GM19035 (cell line): ENCODE measurements around the gene TTC6.
"Not testable (repeated sequence)": the region's sequence is repeated elsewhere in the genome, so short reads cannot be mapped to it uniquely, and the experiment has no call there.

ENCODE experiments used
- ATAC-seq: cut with Tn5 transposase; IDR thresholded peaks from one replicate; pipeline ENCODE4 v1.9.1; 2021; ENCODE audit not compliant: unreplicated experiment

TTC6 gene, protein sequence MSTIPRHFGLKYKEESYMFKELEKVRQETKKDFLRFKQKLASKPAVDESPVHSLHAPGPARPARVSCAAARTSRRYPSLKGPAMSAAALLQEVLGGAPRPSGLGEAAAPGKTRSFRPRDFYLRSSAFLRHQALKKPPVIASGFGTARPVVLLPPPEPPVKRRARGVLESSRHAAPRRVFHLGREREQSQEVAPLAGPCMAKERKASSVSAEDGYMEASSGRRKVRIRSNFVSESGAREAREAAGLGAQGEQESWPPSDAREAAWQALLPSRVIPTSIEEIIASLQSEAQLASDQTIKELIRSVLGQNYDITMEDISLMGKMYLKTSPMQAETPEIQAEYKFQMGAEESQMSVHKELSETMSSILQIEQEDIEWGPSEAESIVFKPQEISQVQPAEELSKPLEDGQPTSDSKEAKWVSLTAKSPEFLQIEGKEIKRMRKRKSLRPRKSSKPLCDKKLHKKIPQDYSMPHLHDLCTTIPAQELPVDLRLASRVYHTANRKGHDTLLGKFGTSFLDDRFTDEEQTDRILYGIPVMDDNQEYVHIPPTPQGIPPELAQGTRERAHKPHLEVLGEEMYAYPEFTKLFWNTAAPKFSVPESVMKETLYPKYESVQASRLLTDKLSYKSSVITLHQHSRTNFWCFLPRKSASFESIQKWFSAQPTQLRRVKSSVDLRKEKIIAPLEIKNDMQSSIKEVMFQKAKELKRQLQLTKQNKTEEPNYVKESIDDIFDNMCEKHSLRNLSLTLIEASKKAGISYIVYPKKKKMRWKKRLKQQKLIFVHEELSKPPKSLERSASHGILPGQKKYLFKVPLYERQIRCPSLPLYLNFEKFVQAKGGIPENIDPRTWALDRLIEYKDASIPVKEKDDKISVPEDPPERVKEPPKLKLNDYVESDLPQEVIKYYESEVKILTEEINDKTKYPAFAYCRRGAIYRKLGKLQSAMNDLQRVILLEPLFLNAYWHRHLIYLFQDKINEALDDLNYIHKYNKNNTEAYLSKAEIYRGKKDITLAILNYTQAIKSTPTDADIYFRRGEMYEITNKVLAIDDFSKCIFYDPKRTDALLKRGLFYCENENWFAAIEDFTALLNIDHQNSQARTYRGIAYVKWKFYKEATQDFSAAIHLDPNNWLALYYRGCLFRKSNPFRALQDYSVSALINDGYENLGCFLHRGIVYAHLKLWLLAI (N-terminal part only)

DNA sequence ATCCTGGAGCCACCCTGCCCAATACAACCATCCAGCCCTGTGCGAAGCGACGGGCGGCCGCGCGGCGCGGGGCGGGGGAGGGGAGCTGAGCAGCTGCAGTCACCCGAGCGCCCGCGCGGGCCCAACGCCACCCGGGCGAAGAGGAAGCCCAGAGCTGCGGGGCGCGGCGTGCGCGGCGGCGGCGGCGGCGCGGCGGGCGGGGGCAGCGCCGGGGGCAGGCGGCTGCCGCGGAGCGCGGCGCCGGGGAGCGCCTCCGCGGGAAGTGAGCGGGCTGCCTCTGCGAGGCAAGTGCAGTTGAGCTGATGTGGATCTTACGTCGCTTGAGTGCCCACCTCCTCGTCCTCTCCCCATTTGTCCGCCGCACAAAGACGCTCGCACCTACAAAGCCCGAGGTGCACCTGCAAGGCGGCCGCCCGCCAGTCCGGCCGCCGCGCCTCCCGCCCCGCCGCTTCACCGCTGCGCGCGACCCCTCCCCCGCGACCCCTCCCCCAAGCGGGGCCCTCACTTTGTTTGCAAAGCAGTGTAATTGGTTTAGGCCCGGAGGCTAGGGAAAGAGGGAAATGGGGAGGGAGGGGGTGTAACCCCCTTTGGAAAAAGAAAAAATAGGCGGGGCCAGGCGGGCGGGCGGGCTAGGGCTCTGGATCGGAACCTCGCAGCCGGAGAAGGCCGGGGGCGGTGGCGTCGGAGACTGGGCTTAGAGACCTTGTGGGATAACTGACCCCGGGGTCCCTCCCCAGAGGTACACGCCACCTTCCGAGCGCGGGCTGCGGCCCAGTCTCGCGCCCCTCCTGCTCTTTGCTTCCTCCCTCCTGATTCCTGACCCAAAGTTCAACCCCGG is at the start of gene TTC6, which contains the start of gene FOXA1:
Gene TTC6, plus strand, starts transcription at position 659 of the 838 bp plus-strand sequence. CDS start 26,436 bp downstream, outside the sequence.
Gene FOXA1, minus strand, starts transcription at position 279 of the 838 bp plus-strand sequence. Its CDS starts 277 bp downstream, at position 2.
- ATAC-seq = no peak

DNA sequence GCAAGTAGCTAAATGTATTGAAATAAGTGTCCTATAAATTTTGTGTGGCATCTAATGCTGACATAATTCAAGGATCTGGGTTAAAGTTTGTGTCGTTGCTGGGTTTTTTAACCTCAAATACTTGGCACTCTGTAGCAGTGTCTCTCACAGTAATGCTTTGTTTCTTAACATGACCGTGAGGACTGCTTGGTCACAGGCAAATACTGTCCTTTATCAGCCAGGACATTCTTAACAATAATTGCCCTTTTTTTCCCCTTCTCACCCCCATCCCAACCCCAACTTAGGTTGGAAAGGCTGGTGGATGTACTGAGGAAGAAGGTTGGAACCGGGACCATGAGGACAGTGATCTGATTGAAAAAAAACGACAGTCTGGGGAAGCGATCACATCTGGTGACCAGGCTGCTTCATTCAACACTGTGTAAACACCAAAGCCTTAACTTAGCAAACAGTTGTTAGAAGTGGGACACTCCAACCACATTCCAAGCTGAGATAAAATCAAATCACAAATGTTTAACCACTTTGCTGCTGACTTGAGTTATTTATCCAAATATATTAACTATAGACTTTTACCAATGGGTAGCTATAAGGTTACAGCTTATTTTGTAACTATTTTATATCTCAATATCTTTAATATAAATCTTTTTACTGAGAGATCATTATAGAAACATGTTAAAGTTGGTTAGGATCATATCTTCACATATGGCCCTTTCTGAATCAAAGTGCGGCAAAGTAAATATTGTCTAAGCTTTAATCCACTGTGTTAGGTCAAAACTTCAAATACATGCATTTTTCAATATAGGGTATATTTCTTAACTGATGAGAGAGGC is 48.6 kb upstream of the TTC6 start:
- no peak for ATAC-seq

DNA sequence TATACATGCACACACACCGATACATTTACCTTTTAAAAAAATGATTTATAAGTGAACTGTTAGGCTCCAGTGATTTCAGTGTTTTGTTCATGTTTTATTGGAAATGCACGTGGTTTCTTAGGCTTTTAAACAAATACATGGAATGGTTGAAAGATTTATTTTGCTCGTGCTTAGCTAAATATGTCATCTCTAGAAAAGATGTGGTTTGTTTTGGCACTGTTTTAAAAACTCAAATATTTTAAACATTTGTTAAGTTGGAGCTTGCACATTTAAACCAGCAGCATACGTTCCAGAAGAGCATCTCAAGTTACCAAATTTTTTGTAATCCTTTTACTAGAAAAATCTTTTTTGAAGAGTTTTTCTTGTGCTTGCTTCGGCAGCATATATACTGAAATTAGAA is 44.9 kb upstream of the TTC6 start:
- no peak for ATAC-seq

DNA sequence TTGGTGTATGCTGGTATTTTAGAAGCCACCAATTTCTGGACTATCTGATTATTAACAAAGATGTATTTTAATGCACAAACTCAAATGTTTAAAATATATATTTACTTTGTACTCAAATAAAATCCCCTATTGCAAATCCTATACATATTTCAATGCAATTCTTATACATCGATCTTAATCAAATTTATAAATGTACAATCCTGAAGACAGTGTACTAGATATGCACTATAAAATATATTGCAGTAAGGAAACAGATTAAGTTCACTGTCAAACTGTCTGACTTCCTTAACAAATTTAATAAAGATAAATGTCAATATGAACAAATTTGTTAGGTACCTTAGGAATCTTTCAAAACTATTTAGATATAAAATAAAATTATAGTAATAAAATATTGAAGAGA is 44.3 kb upstream of the TTC6 start:
- ATAC-seq = no peak

DNA sequence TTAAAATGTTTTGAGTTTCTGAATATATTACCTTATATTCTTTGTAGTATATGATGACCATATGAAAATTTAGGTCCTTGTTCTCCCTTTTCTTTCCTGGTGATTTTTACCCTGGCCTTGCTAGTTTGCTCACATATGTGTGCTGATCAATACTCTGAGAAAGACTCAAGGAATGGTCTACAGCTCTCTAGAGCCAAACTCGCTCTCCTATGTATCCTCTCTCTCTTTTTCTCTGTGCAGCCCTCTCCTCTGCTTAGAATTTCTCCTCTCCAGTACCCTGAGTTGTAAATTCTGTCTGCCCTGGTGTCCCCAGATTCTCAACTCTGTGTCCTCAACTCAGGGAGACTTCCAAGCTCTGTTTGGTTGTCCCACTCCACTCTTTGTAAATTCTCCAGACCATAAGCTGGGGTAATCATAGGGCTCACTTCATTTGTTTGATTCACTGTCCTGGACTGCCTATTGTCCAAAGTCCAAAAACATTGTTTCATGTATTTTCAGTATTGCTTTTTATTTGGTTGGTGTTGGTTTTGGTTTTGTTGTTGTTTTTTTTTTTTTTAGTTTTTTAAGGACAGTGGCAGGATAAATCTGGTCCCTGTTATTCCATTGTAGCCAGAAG is 41.4 kb upstream of the TTC6 start:
- ATAC-seq = no peak

DNA sequence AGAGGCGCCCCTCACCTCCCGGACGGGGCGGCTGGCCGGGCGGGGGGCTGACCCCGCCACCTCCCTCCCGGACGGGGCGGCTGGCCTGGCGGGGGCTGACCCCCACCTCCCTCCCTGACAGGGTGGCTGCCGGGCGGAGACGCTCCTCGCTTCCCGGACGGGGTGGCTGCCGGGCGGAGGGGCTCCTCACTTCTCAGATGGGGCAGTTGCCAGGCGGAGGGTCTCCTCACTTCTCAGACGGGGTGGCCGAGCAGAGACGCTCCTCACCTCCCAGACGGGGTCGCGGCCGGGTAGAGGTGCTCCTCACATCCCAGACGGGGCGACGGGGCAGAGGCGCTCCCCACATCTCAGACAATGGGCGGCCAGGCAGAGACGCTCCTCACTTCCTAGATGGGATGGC is 39.8 kb upstream of the TTC6 start:
- ATAC-seq = not testable (repeated sequence)

DNA sequence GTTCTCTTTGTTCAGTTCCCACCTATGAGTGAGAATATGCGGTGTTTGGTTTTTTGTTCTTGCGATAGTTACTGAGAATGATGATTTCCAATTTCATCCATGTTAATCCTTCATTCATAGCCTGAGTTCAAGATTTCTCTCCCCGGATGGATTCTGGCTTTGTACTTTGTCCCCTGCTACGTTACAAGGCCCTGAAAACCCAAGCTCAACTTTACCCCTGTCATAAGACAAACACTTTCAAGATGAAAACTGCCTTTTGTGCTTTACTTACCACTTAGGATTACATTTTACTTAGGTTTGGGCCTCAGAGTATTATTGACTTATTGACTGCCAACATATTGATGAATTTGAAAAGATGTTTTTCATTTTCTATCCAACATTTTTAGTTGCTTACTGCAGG is 36.7 kb upstream of the TTC6 start:
- ATAC-seq = no peak

DNA sequence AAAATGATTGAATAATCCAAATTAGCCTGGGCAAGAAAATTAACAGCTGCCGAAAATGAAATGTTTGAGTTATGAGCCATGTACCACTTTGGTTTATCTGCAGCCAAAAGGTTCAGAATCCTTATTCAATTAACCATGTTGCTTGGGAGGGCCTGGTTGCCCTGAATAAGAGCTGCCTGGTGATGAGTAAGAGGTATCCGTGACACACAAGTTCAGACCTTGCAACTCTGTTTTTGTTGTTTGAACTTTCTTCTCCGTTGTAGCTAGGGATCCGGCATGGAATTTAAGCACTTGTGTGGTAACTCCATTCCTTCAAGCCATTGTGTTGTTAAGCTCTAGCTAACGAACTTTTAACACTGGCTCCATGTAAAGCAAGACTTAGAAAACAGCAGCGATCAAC is 36.0 kb upstream of the TTC6 start:
- no peak for ATAC-seq

DNA sequence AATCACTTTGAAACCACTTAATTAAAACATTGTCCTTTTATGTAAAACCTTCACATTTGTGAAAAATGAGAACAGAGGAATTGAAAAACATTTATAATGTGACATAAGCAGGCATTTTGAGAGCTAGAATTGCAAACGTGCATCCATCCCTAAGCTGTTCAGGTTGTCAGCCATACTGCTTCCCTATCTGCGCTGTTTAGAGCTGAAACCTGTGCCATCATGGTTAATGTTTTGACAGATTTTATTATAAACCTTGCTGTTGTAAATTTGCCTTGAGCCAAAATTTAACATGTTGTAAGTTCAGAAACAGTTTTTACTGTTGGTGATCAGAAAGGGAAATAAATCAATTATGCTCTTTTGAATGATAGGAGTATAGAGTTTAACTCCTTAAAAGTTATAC is 32.2 kb upstream of the TTC6 start:
- ATAC-seq = no peak

DNA sequence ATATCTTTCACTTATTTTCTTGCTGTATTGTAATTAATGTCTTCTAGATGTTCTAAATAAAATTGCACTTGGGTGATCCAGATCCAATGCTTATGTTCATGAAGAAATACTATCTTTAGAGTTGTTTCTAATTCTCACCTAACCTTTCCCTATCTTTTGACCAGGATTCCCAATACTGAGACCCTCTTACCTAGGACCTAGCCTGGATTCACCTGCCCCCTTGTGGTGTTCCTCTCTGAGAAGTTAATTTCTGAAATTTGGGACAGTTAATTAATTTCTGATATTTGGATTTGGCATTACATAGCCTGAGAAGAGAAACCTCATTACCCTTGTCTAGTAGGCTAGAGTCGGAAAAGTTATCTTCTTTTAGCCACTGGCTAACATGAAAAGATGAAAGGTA is 29.9 kb upstream of the TTC6 start:
- ATAC-seq = no peak

DNA sequence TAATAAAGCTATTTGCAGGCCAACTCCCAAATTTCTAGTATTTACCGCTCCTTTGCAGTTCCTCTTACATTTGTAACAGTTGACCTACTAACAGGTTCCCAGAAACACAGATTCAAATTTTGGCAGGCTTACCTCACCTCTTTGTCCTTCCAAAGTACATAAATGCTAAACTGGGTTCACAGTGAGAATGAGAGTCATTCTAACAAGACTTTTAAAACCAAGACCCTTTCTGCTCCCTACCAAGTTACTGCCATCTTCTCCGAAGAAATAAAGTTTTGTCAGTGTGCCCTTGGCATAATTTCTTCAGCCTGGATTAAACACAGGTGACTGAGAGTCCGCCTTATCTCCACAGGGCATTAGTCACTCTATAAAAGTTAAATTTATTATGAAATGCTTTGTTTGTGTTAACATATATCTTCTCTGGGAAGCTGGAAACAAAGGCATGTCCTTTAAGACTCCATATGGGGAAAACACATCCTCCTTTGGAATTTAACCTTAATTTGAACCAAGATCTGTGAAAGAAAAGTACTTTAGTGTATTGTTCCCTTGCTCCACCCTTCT is 28.5 kb upstream of the TTC6 start:
- ATAC-seq = no peak

DNA sequence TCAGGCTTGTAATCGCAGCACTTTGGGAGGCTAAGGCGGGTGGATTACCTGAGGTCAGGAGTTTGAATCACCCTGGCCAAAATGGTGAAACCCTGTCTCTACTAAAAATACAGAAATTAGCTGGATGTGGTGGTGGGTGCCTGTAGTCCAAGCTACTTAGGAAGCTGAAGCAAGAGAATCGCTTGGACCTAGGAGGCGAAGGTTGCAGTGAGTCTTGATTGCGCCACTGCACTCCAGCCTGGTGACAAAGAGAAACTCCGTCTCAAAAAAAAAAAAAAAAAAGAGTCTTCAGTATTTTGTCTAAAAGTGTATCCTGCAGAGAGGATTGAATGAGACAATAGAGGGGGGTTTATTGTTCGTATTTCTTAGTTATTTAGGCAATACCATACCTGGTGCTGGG is 25.7 kb upstream of the TTC6 start:
- ATAC-seq = no peak

DNA sequence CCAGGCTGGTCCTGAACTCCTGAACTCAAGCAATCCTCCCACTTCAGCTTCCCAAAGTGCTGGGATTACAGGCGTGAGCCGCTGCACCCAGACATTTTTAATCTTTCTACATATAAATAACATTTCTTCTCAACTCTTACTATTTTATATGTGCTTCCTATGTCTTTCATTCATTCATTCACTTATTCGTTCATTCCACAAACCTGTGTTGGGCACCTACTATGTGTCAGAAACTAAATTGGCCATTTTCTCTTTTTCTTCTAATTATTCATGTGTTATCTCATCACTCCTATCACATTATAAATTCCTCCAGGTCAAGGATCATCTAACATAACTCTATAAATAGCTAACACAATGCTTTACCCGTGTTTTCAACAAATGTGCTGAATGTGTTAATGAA is 24.0 kb upstream of the TTC6 start:
- no peak for ATAC-seq

DNA sequence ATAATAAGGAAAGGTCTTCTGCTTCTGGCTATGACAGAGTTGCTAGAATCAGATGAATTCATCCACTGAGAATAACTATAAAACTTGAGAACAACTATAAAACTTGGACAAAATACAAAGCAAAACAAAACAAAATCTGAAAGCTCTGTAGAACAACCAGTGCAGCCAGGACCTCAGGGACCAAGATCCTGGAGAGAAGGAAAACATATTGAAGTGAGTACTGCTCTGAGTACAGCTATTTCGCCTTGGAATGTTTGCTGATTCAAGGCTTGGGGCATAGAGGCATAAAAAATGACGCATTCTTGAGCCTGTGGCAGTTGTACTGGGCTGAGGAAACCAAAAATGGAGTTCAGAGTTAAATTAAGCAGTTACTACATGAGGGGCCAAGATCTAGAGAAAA is 22.1 kb upstream of the TTC6 start:
- ATAC-seq = no peak

DNA sequence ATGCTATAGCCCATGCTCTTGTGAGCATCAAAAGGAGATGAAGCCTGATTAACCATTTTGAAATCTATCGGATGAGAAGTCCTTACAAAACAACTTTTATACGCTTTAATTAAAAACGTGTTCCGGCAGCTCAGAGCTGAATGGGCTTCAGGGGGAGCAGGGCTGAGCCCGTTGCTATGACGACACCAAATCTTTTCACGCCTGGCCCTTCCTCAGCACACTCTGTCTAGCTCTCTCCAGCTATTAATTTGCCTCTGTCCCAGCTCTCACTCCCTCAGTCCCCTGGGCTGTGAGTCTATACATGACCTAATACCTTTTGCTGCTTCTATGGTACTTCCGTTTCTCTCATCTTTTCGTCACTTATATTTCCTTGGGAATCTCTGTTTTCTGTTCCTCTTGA is 16.2 kb upstream of the TTC6 start:
- ATAC-seq = no peak

DNA sequence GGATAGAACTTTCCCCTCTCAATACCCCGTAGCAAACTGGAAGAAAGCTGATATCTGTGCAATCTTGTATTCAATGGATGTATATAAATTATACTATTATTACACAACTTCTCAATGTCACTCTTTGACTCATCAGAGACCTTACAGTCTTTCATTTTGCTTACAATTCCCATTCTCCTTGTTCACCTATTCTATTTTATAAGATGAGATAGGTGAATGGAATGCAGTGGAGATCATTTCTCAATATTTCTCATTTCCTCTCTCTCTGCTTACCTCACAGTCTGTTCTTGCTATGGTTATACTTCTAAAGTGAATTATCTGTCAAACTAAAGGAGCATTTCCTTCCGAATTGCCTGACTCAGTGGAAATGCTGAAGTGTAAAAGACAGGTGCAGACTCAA is 15.3 kb upstream of the TTC6 start:
- ATAC-seq = no peak

DNA sequence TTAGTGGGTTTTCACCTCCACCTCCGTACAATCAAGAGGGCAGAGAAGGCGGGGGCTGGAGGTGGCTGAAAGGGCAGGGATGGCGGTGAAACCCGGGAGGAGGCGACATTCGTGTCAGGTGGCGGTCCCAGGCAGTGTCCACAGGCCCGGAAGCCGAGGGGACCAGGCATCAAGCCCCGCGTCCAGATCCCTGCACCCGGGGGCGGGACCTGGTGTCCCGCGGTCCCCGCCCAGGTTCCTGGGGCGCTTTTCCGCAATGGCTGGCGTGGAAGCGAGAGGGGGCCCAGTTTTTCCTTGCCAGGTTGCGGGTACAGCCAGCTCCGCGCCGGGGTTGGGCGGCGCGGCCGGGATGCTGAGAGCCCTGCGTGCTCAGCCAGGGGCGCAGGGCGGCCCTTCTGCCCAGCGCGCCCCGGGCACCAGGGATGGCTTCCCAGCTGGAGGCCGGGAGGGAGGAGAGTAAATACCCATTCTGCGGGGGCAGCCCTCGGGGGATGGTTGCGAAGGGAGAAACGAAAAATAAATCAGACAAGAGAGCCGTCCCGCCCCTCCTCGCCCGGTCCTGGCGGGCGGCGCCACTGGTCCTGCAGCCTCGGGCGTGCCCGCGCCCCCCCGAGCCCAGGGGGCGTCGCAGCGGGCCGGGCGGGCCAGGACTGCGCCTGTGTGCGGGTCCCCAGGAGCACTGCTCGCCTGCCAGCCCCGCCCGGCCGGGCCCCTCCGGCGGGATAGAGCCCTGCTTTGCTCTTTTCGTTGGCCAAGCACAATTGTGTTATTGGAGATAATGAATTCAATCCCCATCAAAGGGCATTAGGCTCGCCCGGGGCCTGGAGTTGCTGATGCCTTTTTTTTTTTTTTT is 11.8 kb upstream of the TTC6 start:
- ATAC-seq = no peak
